SKM-1 (cell line): ENCODE results near the gene ZNF69.

Experiments used
- DNase-seq: peaks from one replicate; lab custom pipeline; 2025; ENCODE audit not compliant: unreplicated experiment; lab: John Stamatoyannopoulos, UW

ZNF69 gene

GRCh38 chr19:11950312-11950711 is 62.7 kb downstream of the ZNF69 start:
- no peak for DNase-seq
